NCI-H526 (cell line): ENCODE data around the gene SMAGP.

Experiments used
- DNase-seq, 2 experiments: peaks; one replicate each; lab custom pipeline; 2025; lab: John Stamatoyannopoulos, UW

SMAGP gene

DNA sequence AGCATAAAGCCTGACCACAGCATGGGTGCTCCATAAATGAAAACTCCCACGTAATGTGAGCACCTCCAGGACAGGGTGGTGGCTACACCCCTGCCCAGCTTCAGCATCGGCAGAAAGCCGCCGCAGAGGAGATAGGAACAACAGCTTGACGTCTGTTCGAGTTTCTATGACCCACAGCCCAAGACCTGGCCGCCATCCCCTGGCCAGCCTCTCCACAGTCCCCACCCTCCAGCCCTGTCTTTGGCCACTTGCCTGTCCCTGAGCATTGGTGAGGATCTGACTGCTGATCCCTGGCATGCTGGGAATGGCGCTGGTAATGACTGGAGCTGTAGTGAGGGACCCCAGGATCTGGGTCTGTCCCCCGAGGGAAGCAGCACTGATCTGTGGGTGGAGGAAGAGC is 73.7 kb downstream of the SMAGP start:
- DNase-seq, result no peak

DNA sequence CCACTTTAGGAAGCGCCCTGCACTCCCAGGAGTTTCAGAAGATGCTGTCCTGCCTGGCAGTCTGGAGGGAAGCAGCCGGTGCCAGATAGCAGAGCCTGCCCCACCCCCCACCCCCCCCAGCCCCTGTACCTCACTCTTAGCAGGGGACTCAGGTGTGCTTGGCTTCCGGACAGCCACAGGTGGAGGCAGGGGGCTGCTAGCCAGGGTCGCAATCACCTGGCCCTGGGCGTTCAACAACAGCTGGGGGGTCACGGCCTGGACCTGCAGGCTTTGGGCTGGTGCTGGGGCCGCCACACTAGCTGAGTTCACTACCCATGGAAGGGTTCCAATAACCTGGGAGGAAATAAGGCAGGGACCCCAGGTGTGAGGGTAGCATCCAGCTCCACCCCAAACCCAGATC is 74.4 kb downstream of the SMAGP start:
- DNase-seq, result no peak
